CD4-positive, alpha-beta T cell treated with Interleukin-17A for 1 hour (primary cell): ENCODE results near the gene TMEM17.
"Not testable (repeated sequence)": the region's sequence is repeated elsewhere in the genome, so short reads cannot be mapped to it uniquely, and the experiment has no call there.

ENCODE experiments used
- DNase-seq: peaks from one replicate; pipeline ENCODE4 v3.0.0-alpha.2; 2020

Gene TMEM17

GRCh38 chr2:62505750-62506420 is at the start of gene TMEM17:
TMEM17 (minus strand) TSS chr2:62506195; CDS start chr2:62506129, 66 bp downstream.
- DNase-seq: peak; percentile 28

DNA sequence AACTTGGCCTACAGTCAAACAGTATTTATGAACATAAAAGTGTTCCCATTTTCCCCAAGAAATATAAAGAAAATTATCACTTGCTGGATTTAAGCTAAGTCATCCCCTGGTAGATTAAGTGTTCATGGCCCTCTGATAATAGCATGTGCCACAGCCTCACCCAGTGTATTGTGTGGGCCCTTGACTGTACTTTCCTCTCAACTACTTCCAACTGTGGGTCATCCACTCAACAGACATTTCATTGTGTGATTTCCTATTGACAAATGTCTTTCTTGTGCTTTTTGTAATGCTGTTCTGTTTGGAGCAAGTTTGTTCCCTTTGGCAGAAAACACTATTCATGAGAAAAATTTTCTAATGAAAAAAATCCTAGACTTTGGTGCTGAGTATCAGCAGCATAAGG is 48.4 kb upstream of the TMEM17 start:
- no peak for DNase-seq

DNA sequence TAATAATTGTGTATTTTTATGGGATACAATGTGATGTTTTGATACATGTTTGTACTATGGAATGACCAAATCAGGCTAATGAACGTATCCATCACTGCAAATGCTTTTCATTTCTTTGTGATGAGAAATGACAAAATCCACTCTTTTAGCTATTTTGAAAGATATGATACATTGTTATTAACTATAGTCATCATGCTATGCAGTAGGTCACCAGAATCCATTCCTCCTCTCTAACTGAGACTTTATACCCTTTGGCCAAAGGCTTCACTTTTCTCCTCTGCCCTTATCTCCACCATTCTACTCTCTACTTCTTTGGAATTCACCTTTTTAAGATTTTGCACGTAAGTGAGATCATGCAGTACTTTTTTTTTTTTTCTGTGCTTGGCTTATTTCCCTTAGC is 44.5 kb upstream of the TMEM17 start:
- no peak for DNase-seq

DNA sequence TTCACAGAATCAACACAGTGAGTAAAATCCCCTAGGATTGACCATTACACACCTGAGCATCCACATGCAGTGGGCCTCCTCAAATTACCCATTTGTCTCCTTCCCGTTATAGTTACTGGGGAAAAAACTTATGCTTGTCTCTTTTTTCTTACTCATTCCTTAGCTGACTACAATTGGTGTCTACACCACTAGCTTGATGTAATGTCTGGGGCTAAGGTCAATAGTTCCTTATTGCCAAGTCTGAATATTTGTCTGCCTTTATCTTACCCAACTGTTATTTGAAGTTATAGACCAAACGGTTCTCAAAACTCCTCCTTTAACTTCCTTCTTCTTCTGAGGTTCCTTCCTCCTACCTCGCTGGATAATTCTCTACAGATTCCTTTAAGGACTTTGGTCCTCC is 41.9 kb upstream of the TMEM17 start:
- DNase-seq: no peak

GRCh38 chr2:62545261-62545660 is 39.3 kb upstream of the TMEM17 start:
- DNase-seq: no peak

- no peak for DNase-seq
Measured at GRCh38 chr2:62540408-62541168, 34.6 kb upstream of the TMEM17 start.

DNA sequence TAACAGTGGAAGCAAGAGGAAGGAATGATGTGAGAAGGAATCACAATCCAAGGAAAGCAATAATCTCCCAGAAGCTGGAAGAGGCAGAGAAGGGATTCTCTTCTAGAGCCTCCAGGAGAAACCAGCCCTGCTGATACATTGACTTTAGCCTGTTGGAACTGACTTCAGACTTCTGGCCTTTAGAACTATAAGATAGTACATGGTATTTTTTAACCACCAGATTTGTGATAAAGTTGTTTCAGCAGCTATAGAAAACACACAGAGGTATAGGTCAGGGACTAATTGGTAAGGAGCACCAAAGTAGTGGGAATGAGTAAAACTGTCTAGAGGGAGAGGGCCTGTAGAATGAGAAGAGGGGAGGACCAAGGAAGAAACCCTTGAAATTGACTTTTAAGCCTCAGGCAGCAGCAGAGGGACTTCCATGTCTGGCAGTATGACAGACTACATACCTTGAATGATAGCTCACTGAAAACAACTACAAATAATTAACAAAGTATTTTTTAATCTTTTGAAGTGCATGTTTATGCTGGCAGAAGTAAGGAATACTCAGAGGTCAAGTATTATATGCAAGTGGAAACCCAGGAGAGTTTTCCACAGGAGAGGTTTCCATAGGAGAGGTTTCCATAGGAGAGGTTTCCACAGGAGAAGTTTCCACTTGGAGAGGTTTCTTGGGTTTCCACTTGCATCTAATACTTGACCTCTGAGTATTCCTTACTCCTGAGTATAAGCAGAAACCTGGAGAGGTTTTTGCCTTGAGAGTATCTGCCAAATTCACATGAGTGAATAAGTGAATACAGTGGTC is 33.8 kb upstream of the TMEM17 start:
- no peak for DNase-seq

DNA sequence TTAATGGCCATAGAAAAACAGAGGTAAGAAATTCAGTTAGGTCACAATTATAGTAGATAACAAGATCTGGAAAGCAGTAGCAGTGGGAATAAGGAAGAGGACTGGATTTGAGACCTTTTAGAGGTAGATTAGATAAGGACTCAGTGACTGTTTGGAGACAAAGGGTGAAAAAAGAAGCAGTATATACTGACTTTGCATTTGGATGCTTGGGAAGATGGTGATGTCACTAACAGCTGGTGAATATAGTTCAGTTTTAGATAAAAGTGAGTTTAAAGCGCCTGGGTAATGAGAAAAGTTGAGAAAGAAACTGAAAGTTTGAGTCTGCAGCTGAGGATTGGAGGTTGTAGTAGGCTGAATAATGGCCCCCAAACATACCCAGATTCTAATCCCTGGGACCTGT is 32.8 kb upstream of the TMEM17 start:
- DNase-seq: no peak

DNA sequence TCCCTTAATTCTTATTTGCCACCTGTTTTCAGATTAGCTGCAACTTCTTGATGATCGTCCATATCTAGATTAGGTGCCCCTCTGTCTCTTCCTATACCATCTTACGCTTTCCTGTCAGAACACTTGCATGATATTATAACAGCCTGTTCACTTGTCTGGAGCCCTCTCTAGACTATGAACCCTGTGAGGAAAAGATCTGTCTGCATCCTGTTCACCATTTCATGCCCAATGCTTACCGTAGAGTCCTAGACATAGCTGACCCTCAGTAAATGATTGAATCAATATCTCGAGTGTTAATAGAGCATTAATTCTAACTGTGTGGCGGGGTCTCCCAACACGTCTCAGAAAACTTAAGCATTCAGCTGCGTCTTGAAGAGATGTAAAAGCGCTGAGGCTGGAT is 31.8 kb upstream of the TMEM17 start:
- DNase-seq: no peak

DNA sequence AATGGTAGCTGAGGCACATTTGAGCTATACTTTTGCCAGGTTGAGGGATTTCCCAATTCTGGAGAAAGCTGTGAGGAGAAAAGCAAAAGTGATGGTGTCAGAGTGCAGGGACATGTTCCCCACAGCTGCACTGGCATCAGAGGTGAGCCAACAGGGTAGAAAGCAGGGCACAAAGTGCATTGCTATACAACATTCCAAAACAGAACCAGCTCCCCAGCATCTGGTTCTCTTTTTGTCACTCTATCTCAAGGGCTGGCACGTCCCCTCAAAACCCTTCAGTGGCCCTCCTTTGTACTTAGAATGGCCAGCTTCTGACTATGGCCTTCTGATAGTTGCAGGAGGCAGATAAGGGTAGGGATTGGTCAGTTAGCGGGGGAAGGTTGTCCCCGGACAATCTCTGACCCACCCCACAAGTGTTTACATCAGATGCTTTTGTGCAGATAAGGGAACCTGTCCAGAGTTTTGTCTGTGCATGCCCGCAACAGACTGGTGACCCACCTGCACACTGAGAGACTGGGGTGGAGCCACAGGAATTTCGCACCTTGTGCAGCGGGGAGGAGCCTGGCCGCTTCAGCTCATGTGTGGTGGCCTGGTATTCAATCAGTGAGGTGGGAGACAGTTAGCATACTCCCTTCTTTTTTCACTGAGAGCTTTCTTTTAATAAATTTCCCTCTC is 31.0 kb upstream of the TMEM17 start:
- no peak for DNase-seq

DNA sequence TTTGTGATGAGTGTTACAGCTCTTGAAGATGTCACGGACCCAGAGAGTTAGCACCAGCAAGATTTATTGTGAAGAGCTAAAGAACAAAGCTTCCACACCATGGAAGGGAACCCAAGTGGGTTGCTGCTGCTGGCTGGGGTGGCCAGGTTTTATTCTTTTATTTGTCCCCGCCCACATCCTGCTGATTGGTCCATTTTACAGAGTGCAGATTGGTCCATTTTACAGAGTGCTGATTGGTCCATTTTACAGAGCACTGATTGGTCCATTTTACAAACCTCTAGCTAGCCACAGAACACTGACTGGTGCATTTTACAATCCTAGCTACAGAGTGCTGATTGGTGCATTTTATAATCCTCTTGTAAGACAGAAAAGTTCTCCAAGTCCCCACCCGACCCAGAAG is 29.5 kb upstream of the TMEM17 start:
- not testable (repeated sequence) for DNase-seq

GRCh38 chr2:62531594-62531993 is 25.6 kb upstream of the TMEM17 start:
- DNase-seq: no peak

- no peak for DNase-seq
Measured at GRCh38 chr2:62529758-62530157, 23.8 kb upstream of the TMEM17 start.

DNA sequence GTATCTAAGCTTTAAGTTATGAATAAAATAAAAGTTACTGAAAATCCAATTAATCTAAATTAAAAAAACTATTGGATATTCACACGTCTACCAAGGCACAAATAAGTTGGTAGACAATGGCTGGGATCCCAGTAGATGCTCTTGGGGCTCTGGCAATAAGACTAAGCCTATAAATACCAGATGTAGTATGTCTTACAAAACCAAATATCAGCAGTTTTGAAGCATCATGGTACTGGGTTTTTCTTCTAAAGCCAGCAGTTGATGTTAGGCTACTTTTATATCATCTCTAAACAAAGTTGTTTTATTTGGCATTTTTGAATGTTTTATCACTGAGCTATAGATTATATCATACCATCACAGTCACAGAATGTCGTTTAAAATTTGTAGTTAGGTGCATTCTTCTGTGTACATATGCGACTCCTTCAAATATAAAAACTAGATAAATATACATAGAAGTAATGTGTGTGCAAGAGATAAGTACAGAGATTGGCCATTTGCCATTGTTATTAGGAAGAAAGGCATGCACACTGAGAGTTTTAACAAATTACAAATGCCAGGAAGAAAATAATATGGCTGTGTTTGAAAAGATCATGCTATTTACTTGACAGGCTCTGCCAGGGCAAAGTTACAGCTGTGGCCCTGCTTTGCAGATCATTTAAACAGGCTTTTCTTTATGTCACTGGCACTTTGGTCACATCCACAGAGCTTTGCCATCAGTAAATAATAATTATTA is 21.6 kb upstream of the TMEM17 start:
- no peak for DNase-seq

- DNase-seq: no peak
Measured at GRCh38 chr2:62526531-62527381, 20.8 kb upstream of the TMEM17 start.

- no peak for DNase-seq
Measured at GRCh38 chr2:62525549-62526269, 19.7 kb upstream of the TMEM17 start.

DNA sequence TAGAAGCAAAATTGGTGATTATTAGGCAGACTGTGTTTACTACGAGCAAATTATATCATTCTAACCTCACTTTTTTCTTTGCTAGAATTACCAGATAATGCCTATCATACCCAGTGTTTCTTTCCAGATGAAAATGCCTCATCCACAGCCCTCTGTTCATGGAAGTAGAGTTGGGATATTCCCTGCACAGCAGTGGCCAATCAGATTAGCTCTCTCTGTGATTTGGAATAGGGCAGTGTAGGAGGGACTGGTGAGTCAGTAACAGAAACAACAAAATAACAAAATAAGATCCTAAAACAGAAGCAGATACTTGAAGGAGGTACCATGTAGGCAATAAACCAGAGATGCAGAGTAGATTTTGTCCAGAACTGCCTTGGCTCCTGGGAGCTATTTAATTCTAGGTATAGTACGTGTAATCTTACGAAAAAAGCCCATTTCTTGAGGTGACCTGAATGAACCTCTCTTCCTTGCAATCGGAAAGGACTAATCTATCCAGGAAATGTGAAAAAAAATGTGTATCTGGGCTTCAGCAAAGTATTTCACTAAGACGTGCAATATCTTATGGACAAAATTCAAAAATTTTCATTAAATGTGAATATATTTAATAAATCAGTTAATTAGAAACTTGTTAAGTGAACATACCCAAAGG is 18.4 kb upstream of the TMEM17 start:
- DNase-seq: no peak

DNA sequence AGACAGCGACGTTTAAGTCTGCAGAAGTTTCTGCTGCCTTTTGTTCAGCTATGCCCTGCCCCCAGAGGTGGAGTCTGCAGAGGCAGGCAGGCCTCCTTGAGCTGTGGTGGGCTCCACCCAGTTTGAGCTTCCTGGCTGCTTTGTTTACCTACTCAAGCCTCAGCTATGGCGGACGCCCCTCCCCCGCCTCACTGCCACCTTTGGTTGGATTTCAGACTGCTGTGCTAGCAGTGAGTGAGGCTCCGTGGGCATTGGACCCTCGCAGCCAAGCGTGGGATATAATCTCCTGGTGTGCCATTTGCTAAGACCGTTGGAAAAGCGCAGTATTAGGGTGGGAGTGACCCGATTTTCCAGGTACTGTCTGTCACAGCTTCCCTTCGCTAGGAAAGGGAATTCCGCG is 15.1 kb upstream of the TMEM17 start:
- not testable (repeated sequence) for DNase-seq

DNA sequence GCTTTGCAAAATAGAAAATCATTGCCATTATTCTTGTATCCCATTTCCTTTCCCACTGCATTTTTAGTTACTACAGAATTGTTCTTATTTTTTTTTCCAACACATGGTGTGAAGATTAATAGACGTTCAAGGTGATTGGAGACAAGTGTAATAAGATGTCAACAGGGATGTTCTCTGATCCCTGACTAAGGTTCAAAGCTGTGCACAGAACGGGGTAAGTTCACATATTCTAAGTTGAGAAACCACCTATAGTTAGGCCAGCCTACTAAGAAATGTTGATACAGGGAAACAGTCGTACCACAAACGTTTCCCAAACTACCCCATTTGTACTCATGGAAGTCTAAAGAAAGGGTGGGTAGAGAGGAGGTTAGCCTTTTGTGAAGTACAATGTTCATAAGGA is 6.4 kb upstream of the TMEM17 start:
- no peak for DNase-seq

GRCh38 chr2:62511636-62512035 is 5.6 kb upstream of the TMEM17 start:
- no peak for DNase-seq
